CD4-positive, alpha-beta T cell treated with Interleukin-6 at 100 ng/mL for 8 hours (primary cell): ENCODE results near the gene TAS2R42.
A peak's percentile ranks its signal among the peaks of the same experiment; 100 is the strongest.

Source experiments
- DNase-seq: peaks from one replicate; pipeline ENCODE4 v3.0.0-alpha.2; 2020; ENCODE audit warnings: mixed read lengths, low spot score

TAS2R42 gene, protein sequence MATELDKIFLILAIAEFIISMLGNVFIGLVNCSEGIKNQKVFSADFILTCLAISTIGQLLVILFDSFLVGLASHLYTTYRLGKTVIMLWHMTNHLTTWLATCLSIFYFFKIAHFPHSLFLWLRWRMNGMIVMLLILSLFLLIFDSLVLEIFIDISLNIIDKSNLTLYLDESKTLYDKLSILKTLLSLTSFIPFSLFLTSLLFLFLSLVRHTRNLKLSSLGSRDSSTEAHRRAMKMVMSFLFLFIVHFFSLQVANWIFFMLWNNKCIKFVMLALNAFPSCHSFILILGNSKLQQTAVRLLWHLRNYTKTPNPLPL

DNA sequence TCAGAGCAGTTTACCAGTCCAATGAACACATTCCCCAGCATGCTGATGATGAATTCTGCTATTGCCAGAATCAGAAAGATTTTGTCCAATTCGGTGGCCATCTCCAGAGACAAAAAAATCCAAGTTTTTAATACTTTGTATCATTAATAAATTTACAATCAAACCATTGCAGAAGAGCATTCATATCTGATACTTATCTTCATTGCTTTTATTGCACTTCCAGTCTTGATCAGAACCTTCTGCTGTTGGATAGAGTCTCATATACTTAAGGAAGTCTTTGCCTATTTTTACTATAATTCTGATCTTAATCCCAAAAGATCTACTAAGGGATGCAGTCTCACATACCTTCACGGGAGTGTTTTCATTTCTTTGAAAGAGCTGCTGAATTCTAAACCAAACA, at the start of gene TAS2R42:
Gene TAS2R42 (minus strand): TSS at position 101 of the 400 bp plus-strand sequence. CDS start 0 bp downstream, at position 101.
- no peak for DNase-seq

DNA sequence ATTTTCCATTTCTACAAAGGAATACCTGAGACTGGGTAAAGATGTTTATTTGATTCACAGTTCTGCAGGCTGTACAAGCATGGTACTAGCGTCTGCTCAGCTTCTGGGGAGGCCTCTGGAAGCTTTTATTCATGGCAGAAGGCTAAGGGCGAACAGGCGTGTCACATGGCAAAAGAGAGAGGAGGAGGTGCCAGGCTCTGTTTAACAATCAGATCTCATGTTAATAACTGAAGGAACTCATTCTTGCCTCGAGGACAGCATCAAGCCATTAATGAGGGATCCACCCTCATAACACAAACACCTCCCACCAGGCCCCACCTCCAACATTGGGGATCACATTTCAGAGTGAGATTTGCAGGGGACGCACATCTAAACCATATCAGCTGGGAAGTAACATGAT, 46.8 kb upstream of the TAS2R42 start:
- DNase-seq: no peak

DNA sequence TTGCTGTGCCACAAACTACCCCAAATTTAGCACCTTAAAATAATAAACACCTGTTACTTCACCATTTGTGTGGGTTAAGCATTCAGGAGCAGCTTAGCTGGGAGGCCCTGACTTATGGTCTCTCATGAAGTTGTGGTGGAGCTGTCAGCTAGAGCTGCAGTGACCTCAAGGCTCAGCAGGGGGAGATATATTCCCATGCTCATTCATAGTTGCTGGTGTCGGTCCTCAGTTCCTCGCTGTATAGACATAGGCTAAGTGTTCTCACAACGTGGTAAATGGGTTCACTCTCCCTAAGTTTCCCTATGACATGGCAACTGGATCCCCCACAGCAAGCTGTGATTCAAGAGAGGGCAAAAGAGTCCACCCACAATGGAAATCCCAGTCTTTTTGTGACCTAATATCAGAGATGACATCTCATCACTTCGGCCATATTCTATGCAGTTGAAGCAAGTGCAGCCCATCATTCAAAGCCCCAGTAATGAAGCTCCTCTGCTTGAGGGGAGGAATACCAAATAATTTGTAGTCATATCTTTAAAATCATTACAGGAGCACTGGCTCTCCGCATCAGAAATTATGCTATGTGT, 41.7 kb upstream of the TAS2R42 start:
- peak; percentile 4 for DNase-seq

DNA sequence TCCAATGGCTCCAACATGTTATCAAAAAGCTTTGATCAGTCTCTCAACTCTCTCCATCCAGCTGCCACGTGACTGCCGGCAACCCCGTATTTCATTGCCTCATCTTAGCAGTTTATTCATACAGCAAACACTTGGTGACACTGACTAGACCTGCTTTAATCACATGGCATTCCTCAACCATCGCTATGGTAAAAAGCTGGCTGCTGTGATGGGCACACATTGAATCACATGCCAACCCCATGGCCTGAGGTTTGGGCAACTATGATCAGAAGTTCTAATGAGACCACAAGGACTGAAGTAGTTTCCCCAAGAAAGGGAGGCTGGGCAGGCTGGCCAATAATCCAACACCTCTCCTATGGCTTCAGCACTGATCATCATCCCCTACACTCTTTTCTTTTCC, 40.6 kb upstream of the TAS2R42 start:
- no peak for DNase-seq

DNA sequence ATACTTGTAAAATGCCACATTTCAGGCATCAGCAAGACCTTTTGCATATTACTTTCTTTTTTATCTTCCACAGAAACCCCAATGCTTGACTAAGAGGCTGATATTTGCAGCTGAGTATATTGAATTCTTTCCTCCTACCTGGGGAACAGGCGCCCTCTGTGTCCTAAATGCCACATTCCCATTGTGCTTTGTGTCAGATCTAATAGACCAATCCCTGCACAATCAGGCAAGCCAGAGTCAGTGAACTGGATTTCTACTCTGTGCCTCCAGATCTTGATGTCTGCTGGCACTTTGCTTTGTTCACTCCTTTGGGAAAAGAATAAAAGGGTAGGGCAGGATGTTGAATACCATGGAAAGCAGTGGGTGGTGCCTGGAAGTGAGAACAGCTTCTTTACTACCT, 22.4 kb upstream of the TAS2R42 start:
- no peak for DNase-seq

DNA sequence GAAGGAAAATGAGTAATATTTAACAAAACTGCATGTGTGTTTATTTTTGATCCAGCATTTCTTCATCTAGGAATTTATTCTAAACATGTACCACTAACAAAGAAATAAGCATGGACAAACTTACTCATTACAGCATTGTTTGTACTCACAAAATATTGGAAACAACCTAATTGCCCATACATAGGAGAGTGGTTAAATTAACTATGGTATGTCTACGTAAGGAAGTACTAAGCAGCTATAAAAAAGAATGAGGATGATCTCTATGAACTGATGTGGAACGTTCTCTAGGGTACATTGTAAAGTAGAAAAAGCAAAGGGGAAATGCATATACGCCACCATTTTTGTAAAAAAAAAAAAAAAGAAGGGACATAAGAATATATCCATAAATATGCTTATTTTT, 17.4 kb upstream of the TAS2R42 start:
- DNase-seq: no peak

DNA sequence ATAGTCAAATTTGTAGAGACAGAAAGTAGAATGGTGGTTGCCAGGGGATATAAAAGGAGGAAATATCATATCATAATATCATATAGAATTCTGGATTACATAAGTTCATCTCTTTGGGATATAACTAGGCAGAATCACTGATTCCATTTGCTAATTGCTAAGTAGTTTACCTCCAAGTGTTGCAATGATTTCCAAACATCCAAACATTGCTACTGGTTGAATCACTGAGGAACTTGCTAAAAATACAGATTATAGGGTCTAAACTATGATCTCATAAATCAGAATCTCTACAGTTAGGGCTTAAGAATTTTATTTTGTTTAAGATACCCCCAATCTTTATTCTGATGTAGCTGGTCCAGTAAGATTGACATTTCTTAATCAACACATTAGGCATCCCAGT, 16.1 kb upstream of the TAS2R42 start:
- no peak for DNase-seq

DNA sequence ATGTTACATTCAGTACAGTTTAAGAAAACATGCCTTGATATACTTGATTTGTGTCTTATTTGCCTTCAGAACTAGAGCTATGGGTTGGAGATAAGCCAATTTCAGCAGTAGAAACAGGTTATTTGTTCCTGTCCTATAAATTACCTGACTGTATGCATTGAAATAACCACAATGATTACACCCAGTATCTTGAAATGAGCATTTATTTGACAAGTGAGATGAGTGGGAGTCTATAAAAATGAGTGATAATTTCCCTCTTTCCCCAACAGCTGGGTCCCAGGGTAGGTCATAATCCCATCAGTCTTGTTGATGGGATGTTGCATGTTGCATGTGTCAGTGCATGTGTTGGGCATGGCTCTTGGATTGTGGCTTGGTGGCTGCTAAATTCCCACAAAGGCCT, 3.7 kb downstream of the TAS2R42 start:
- DNase-seq: no peak

DNA sequence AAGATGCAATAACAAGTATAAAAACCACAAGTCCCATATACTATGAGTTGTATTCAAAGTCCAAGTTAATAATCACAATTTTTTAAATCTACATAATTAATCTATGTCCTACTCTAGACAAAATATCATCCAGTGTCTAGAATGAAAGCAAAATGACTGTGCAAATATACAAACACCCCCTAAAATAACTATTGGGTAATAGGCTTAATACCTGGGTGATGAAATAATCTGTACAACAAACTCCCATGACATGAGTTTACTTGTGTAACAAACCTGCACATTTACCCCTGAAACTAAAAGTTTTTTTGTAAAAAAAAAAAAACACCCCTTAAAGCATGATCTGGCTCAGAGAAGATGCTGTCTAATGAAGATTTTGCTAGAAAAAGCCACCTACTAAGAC, 4.2 kb downstream of the TAS2R42 start:
- no peak for DNase-seq

DNA sequence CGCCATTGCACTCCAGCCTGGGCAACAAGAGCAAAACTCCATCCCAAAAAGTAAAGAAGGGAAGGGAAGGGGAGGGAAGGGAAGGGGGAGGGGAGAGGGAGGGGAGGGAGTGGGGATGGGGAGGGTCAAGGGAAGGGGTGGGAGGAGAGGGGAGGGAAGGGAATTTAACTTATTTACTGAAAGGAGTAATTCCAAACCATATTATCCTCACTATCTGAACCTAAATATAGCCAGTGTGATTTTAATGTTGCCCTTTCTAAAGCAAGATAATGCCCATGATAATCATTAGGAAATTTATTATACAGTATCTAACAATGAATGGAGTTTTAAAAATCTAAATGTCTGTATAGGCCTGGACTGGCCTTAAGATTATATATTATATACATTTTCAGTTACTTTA, 8.5 kb downstream of the TAS2R42 start:
- no peak for DNase-seq

DNA sequence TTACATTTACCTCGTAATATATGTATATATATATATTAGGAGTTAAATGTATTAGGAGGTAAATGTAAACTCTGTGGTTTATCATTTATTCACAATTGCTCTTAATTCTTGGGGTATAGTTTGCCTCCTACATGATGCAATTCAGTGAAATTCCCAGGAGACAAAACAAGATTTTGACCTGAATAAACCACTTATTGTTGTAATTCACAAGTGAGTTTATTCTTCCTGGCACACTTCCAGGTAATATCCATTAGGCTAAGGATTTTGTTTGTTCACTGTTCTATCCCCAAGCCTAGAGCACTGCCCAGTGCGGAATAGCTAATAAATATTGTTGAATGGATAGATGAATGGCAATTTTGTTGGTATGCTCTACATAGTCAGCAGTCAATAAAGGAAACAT, 12.7 kb downstream of the TAS2R42 start:
- no peak for DNase-seq

DNA sequence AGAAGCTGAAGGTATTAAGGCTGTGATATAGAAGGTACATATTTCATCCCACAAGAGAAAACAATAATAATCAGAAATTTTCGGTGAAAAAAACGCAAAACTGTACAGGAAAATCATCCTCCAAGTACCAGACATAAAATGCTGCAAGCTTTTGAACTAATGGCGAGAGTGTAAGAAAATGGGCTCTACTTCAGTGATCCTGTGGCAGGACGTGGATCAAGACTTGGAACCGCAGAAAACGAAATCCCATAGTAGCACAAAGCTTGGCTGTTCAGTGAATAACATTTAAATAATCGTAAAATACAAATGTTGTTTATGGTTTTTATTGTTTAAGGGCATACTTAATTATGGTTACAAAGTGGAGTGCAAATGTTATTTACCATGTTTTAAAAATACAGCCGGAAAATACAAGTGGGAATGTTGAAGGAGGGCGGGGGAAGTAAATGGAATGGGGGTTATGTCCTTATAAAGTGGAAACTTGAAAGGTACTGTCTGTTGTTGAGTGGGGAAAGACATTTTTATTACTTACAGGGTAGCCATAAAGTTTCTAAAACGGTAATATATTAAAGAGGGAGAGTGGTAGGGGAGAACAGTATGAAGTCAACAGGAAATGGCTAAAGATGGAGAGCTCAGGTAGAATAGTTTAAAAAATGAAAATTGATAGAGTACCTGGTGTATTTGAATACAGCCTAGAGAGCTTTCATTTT, 14.6 kb downstream of the TAS2R42 start:
- no peak for DNase-seq

DNA sequence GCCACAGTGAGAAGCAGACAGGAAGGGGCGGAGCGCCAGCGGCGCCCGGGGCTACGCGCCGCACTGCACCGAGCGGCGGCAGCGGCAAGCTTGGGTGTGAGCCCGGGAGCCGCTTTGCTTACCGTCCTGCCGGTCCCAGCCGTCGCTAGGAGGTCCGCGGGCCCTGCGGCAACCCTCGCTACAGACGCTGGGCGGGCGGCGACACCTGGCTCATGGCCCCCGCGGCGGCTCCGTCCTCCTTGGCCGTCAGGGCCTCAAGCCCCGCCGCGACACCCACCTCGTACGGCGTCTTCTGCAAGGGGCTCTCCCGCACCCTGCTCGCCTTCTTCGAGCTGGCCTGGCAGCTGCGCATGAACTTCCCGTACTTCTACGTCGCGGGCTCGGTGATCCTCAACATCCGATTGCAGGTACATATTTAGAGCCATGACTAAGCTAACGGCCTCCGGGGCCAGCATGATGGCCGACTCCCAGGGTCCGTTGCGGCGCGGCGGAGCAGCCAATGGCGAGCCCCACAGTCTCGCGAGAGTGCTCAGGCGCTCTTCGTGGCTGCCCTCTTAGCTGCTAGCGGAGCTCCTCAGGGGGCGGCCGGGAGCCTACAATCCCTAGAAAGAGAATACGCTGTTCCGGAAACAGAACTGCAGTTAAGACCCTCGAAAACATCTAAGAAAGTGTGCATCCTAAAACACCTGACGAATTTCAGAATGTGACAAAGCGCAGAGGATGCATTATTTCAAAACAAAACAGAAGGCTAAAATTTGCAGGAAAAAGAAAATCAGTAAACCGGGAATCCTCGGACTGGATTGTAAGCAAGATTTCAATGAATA, 15.4 kb downstream of the TAS2R42 start, which contains the start of gene SMIM10L1:
Gene SMIM10L1 (plus strand): TSS at position 50 of the 824 bp plus-strand sequence. CDS start 163 bp downstream, at position 213.
- DNase-seq: peak; percentile 85

DNA sequence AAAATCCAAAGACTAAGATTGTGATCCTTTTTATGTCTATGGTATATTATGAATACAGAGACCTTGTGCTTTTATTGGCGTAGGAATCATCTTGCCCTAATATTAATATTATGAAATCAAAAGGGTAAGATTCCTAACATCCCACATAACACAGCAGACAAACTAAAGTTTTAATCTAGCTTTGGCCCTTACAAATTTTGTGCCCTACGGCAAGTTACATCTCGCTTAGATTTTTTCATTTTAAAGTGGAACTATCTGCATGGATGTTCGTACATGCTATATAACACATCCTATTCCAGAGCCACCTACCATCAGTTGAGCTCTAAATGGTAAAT, 16.0 kb downstream of the TAS2R42 start:
- DNase-seq: no peak

DNA sequence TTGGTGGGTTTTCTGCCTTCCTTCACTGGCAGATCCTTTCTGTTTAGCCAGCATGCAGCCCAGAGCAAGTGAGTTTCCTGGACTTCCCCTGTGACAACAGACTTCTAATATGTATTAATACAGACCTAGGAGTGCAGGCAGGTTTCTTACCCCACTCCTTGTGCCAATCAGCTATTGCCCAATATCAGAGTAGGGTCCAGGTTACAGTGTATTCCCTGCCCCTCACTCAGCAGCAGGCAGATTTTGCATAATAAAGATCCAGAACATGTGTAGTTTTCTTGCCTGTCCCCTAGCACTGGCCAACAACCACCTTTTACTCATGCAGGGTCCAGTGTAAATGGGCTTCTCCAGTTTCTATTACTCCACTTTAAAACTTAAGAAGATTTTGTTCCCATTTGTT, 20.4 kb downstream of the TAS2R42 start:
- DNase-seq: no peak

DNA sequence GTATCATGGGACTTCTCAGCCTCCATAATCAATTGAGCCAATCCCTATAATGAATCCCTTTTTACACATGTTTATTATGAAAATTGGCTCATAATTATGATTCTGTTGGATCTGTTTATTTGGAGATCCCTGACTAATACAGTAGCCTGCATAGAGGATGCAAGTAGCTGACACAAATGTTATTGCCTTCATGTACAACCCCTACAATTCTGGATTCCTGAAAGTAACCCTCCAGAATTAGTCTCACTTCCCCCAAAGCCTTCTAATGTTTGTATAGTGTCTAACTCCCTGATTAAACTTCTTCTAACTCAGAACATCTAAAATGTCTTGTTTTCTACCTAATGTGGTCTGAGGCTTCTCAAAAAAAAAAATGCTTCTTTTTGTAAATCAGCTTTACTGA, 22.4 kb downstream of the TAS2R42 start:
- DNase-seq: no peak

DNA sequence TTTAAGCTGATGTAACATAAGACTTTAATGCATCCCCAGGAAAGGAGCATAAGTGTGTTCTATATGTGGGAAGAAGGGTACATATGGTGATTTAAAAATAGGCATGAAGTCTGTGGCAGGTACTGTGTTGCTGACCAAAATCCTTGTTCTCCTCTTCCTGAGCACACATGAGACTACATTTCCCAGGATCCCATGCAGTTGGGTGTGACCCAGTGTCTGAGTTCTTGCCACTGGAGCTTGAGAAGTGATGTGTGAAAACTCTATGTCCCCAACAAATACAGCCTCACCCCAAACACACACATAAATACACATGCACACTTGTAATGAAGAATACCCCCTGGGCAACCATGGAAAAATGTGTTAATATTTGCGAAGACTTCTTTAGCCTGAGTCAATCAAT, 24.2 kb downstream of the TAS2R42 start:
- no peak for DNase-seq

DNA sequence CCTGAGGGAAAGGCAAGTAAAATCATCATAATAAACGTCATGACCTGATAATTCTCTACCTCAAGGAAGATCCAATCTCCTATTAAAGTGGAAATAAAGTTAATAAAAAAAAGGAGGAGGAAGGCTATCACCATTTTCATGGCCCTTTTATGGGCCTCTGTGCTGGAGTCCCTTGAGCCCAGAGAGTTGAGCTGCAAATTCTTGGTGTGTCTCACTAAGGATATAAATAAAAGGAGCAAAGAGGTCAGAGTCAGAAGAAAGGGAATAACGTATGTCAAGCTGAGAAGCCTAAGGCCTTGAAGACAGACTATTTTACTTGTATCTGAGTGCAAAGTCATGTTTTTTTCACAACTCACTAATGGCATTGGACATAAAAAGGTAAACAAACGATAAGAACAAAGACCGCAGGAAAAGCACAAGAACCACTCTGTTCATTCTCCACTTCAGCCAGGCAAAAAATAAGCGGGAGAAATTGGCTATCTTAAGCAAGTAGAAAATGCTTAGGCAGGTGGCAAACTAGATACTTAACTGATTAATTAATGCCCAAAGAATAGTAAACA, 27.8 kb downstream of the TAS2R42 start:
- DNase-seq: no peak

DNA sequence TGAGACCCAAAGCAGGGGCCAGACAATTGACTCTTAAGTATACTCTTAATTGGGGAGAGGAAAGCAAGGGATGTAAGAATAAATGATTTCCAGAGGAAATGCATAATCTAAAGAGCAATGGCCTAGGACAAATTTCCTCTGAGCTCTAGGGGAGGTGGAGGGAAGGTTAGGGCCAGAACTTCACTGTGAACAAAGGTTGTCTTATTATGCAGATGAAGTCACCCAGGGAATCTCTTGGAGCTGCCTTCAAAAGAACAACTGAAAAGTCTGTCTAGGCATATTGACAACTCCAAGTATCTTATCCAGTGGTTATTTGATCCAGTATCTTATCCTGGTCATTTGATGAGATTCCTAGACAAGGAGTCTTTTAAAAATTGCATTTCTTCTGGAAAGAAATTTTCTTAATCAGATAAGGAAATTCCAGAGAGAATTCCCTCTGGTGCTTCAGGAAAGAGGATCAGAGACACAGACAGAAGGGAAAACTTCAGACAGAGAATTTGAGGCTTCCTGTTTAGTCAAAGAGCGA, 32.3 kb downstream of the TAS2R42 start:
- no peak for DNase-seq

DNA sequence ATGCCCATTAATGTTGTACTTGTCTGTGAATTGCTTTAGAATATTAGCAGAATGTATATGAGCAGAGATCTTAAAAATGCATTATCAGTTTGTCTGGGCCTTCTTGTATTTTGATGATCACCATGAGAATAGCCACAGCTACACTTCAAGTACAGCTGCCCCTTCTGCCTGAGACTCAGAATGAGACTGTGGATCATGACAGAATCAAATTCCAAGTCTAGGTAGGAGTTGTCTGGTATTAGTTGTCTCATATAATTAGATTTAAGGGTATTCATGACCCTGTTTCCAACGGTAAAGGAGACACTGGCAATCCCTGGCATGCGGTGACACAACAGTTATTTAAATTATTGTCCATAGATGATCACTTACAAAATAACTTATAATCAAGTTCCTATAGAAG, 34.0 kb downstream of the TAS2R42 start:
- no peak for DNase-seq

DNA sequence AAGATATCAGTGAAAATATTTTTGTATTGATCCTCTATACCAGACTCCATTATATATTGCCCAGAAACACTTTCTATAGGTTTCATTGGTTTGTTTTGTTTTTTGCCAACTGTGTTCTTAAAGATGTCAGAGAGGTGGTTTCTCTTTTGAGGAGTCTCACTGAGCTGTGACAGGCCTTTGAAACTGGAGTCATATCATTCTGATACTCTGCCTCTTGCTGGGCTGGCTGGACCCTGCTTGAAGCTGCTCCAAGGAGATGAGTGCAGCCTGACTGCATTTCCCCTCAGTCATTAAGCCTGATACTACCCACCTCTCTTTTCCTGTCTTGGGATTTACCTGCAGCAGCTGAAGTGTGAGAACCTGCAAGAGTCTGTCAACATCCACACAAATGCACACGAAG, 35.9 kb downstream of the TAS2R42 start:
- DNase-seq: no peak

DNA sequence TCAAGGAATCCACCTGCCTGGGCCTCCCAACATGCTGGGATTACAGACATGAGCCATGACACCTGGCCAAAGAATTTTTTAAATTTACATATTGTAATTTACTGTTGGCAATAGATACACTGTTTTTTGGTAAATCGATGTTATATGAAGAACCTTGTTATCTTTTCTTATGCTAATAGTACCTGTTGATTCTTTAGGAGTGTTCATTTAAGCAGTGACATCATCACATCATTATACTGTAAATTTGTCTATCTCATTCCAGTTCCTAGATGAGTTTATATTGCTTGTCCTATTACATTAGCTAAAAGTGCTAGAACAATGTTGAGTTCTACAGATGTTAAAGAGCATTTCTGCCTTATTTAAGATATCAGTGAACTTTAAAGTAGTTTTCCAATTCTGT, 39.3 kb downstream of the TAS2R42 start:
- no peak for DNase-seq
